HL-60/S4 treated with retinoic acid at 250 ng/mL for 4 days and 3 days (cell line): ENCODE data around the gene SCAMP5.

Experiments used
- in situ Hi-C: fragments of 300-500 bp; cut with MboI; formaldehyde crosslinking; loops from 2 replicates; pipeline ENCODE4 v1.7.0; 2022; ENCODE audit warnings: low sequenced_read_pairs

Gene SCAMP5

GRCh38 chr15:75043509-75044257, 48.3 kb downstream of the SCAMP5 start:
- in situ Hi-C loops: no loop called here

GRCh38 chr15:75044258-75044878, 49.0 kb downstream of the SCAMP5 start:
- in situ Hi-C loops: no loop called here

- in situ Hi-C loops: no loop called here
Measured at GRCh38 chr15:75045332-75046015, 50.1 kb downstream of the SCAMP5 start.

GRCh38 chr15:75048394-75048793, 53.0 kb downstream of the SCAMP5 start:
- in situ Hi-C loops: no loop called here

GRCh38 chr15:75049392-75049791, 54.0 kb downstream of the SCAMP5 start:
- in situ Hi-C loops: no loop called here

DNA sequence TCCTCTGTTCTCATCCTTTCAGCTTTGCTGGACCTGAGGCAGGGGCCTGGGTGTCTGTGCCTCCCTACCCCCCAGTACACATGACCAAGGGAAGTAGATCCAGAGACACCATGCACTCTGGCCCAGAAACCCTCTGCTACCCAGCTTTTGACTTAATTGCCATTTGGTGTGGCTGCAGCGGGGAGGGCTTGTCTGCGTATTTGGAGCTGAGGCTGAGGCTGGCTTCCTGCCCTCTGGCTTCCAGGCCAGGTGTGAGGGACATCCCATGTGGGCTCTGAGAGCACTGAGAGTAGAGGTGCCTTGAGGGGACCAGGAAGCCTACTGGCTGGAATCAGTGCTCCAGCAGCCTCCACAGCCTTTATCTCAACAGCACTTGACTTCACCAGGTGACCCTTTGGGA, 54.9 kb downstream of the SCAMP5 start:
- in situ Hi-C loops: no loop called here

DNA sequence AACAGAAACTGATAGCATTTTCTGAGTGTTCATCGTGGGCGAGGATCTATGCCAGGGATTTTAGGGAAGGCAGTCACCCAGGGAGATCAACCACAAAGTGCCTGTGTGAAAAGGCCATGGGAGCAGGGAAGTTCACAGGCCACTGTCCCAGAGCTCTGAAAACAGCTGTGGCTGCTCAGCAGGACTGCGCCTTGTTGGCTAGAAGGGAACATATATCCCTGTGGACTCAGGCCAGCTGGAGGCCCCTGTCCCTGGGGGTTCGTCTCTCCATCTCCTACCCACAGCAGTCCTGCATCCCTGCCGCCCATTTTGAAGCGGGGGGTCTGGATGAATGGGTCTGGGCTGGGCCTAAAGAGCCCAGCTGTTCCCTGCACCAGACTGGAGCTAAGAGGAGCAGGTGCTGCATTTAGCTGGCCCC, 55.8 kb downstream of the SCAMP5 start:
- in situ Hi-C loops: no loop called here

- in situ Hi-C loops: no loop called here
Measured at GRCh38 chr15:75051711-75052110, 56.3 kb downstream of the SCAMP5 start.

DNA sequence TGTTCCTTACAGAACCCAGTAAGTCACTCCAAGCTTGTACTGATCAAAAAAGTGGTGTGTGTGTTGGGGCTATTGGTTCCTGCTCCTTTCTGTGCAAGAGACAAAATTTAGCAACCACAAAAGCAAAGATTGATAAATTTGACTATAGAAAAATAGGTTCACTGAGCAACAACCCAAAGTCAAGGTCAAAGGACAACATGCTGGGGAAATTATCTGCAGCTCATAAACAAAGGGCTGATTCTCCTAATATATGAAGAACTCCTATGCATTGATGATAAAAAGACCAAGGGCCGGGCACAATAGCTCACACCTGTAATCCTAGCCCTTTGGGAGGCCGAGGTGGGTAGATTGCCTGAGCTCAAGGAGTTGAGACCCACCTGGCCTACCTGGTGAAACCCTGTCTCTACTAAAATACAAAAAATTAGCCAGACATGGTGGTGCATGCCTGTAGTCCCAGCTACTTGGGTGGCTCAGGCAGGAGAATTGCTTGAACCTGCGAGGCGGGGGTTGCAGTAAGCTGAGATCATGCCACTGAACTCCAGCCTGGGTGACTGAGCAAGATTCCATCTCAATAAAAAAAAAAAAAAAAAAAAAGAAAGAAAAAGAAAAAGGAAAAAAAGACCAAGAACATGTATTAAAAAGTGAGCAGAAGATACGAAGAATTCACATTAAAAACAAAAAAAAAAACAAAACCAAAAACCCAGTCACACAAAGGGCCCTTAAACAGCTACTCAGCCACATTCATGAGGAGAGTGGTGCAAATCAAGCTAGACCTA, 57.8 kb downstream of the SCAMP5 start:
- in situ Hi-C loops: no loop called here

GRCh38 chr15:75053748-75054125, 58.4 kb downstream of the SCAMP5 start:
- in situ Hi-C loops: no loop called here

DNA sequence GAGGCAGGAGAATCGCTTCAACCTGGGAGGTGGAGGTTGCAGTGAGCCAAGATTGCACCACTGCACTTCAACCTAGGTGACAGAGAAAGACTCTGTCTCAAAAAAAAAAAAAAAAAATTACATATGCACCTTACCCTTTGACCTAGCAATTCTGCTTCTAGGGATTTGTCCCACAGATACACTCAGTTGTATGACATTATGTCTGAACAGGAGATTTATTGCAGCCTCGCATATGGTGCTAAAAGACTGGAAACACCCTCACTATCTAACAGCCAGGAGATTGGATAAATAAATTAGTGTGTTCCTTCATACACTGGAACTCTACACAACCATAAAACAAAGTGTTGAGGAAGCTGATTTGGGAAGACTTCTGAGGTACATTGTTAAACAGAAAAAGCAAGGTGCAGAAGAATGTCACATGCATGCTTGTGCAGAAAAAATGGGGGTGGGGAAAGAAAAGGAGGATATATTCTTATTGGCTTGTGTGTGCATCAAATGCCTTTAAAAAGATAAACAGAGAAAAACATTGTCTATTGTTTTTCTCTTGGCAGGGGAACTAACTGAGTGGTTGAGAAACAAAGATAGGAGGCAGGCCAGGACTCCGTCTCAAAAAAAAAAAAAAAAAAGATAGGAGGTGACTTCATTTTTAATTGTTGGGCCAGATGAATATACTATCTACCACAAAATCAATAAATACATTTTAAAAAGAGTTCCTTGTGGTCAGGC, 59.0 kb downstream of the SCAMP5 start:
- in situ Hi-C loops: no loop called here

DNA sequence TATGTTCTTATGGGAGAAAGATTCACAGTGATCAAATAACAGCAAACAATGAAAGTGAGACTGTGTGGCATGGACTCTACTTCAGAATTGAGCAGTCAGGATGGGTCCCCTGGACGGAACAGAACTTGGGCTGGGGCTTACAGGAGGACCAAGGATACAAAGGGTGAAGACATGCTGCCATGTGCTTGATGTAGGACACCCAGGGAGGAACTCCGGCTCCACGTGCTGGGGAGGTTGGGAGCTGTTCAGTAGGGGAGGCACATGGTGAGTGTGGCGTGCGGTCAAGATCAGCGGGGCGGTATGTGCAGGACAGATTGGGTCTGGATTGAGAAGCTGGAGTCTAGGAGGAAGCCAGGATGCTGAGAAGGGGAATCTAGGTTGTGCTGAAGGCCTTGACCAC, 60.7 kb downstream of the SCAMP5 start:
- in situ Hi-C loops: no loop called here

- in situ Hi-C loops: no loop called here
Measured at GRCh38 chr15:75058127-75058905, 63.0 kb downstream of the SCAMP5 start.

DNA sequence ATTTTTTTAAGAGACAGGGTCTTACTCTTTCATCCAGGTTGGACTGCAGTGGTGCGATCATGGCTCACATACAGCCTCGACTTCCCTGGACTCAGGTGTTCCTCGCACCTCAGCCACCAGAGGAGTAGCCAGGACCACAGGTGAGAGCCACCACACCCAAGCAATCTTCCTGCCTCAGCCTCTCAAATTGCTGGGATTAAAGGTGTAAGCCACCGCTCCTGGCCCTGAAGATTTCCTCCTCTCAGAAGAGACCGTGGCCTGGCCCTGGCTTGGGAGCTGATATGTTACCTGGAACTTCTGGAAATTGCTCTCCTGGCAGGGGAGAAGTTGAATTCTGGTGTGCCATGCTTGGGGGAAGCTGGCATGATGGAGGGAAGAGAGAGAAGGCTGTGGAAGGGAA, 64.2 kb downstream of the SCAMP5 start:
- in situ Hi-C loops: no loop called here

- in situ Hi-C loops: no loop called here
Measured at GRCh38 chr15:75061272-75061671, 65.9 kb downstream of the SCAMP5 start.

GRCh38 chr15:75062706-75063105, 67.3 kb downstream of the SCAMP5 start:
- in situ Hi-C loops: no loop called here

DNA sequence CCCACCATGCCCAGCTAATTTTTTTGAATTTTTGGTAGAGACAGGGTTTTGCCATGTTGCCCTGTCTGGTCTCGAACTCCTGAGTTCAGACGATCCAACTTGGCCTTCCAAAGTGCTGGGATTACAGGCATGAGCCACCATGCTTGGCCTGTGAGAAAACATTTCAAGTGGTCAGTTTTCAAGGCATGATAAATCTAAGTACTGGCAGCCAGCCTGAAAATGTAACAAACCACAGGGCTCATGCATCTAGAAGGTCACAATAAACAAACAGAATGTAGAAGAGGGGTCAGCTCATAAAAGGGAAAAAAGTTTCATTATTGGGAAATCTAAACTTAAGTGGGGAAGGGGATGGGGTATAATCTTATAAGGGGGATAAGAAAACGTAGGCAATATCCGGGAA, 68.0 kb downstream of the SCAMP5 start:
- in situ Hi-C loops: no loop called here

DNA sequence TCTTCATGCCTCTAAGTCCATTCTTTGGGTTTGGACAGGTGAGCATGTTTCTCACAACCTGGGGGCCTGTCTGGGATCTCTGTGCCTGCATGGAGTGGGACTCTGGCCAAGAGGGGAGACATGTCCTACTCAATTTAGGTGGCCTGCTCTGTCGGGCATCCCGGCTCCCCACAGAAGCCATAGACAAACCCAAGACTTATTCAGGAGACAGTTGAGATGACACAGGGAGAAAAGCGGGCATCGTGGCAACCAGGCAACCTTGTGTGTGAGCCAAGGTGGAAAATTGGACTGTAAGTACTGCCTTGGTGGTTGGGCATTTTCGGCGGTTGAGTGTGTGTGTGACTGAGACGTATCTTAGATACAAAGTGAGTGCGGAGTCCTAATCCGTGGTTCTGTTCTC, 68.5 kb downstream of the SCAMP5 start:
- in situ Hi-C loops: no loop called here

- in situ Hi-C loops: no loop called here
Measured at GRCh38 chr15:75064846-75065245, 69.5 kb downstream of the SCAMP5 start.

- in situ Hi-C loops: no loop called here
Measured at GRCh38 chr15:75065467-75065850, 70.1 kb downstream of the SCAMP5 start.
